Kidney capillary endothelial cell (primary cell): ENCODE data around the gene B4GALNT2.
"Not testable (repeated sequence)": the region's sequence is repeated elsewhere in the genome, so short reads cannot be mapped to it uniquely, and the experiment has no call there.

Experiments
- DNase-seq: peaks from one replicate; pipeline ENCODE4 v3.0.0-alpha.2; 2018; ENCODE audit warnings: low spot score

The B4GALNT2 gene

GRCh38 chr17:49120166-49120565 lies 12.4 kb upstream of the B4GALNT2 start:
- DNase-seq: no peak

GRCh38 chr17:49121696-49122292 lies 10.8 kb upstream of the B4GALNT2 start:
- no peak for DNase-seq

- DNase-seq: no peak
Measured at GRCh38 chr17:49122566-49122965, 10.0 kb upstream of the B4GALNT2 start.

- DNase-seq: no peak
Measured at GRCh38 chr17:49123061-49123460, 9.5 kb upstream of the B4GALNT2 start.

- DNase-seq: no peak
Measured at GRCh38 chr17:49125449-49125848, 7.1 kb upstream of the B4GALNT2 start.

GRCh38 chr17:49126183-49126859 lies 6.2 kb upstream of the B4GALNT2 start:
- not testable (repeated sequence) for DNase-seq

- not testable (repeated sequence) for DNase-seq
Measured at GRCh38 chr17:49129359-49129950, 3.1 kb upstream of the B4GALNT2 start.

GRCh38 chr17:49130891-49131290 lies 1.7 kb upstream of the B4GALNT2 start:
- no peak for DNase-seq

- no peak for DNase-seq
Measured at GRCh38 chr17:49132317-49132698, 261 bp upstream of the B4GALNT2 start.

GRCh38 chr17:49136335-49136734 lies 3.8 kb downstream of the B4GALNT2 start:
- DNase-seq: no peak

- not testable (repeated sequence) for DNase-seq
Measured at GRCh38 chr17:49145654-49146053, 13.1 kb downstream of the B4GALNT2 start.

GRCh38 chr17:49146620-49147306 lies 14.2 kb downstream of the B4GALNT2 start:
- DNase-seq: peak; percentile 98

GRCh38 chr17:49148171-49148570 lies 15.6 kb downstream of the B4GALNT2 start:
- DNase-seq: no peak

GRCh38 chr17:49151996-49152395 lies 19.4 kb downstream of the B4GALNT2 start:
- no peak for DNase-seq

GRCh38 chr17:49156256-49156655 lies 23.7 kb downstream of the B4GALNT2 start:
- no peak for DNase-seq

GRCh38 chr17:49157784-49158183 lies 25.2 kb downstream of the B4GALNT2 start:
- DNase-seq: no peak

- DNase-seq: no peak
Measured at GRCh38 chr17:49162866-49163265, 30.3 kb downstream of the B4GALNT2 start.

GRCh38 chr17:49165143-49165542 lies 32.6 kb downstream of the B4GALNT2 start:
- DNase-seq: no peak

- DNase-seq: no peak
Measured at GRCh38 chr17:49168706-49169105, 36.1 kb downstream of the B4GALNT2 start.

- no peak for DNase-seq
Measured at GRCh38 chr17:49170216-49170615, 37.6 kb downstream of the B4GALNT2 start.

GRCh38 chr17:49170711-49171110 lies 38.1 kb downstream of the B4GALNT2 start:
- DNase-seq: not testable (repeated sequence)

GRCh38 chr17:49175978-49176377 lies 43.4 kb downstream of the B4GALNT2 start:
- DNase-seq: not testable (repeated sequence)

GRCh38 chr17:49180303-49180702 lies 47.7 kb downstream of the B4GALNT2 start:
- peak; percentile 66 for DNase-seq
